CD4-positive, CD25-positive, alpha-beta regulatory T cell (primary cell): ENCODE data around the gene MRPL27. TPM values are rescaled to one million over a fixed set of nuclear protein-coding genes. Genes with fewer than 3 reads are reported as not detected.
A peak's percentile ranks its signal among the peaks of the same experiment; 100 is the strongest.

Experiments used
- ATAC-seq, 2 donors: fragments of 150-1000 bp; cut with Tn5 transposase; one replicate each; pipeline ENCODE4 v1.10.0; 2021; ENCODE audit warnings: low read depth in 2 of 2, moderate number of reproducible peaks in 2 of 2, moderate library complexity in 1 of 2
- DNase-seq, 3 donors: peaks; one replicate each; pipeline versions ENCODE4 v3.0.0 to v3.0.0-alpha.2; 2012 to 2022; ENCODE audit warnings: mixed read lengths in 1 of 3
- H3K27ac ChIP-seq: one replicate; pipeline ENCODE4 v1.7.0; 2013; ENCODE audit warnings: mild to moderate bottlenecking, low read length; ENCODE audit not compliant: insufficient read depth, poor library complexity, severe bottlenecking
- H3K27me3 ChIP-seq: one replicate; pipeline ENCODE4 v1.7.0; 2013; ENCODE audit warnings: low read length; ENCODE audit not compliant: control insufficient read depth, insufficient read depth
- H3K36me3 ChIP-seq: one replicate; pipeline ENCODE4 v1.7.0; 2013; ENCODE audit warnings: mild to moderate bottlenecking, low read length, moderate library complexity; ENCODE audit not compliant: control insufficient read depth, insufficient read depth
- H3K4me1 ChIP-seq: 2 replicates; pipeline ENCODE4 v1.7.0; 2013; ENCODE audit warnings: mild to moderate bottlenecking, low read length; ENCODE audit not compliant: insufficient read depth, control insufficient read depth, poor library complexity, severe bottlenecking
- H3K4me3 ChIP-seq: one replicate; pipeline ENCODE4 v1.7.0; 2013; ENCODE audit warnings: low read depth, mild to moderate bottlenecking, low read length, moderate library complexity
- H3K9me3 ChIP-seq, 2 experiments: 1 replicate in 1 of 2; 2 replicates in 1 of 2; pipeline ENCODE4 v1.7.0; 2013; ENCODE audit warnings: low read length in 2 of 2, mild to moderate bottlenecking in 1 of 2, moderate library complexity in 1 of 2; ENCODE audit not compliant: control insufficient read depth in 2 of 2
- H3K27ac Mint-ChIP-seq, 3 donors: one replicate each; pipeline ENCODE4 v1.8.0; 2020 to 2022; ENCODE audit warnings: mild to moderate bottlenecking in 3 of 3, mixed read lengths in 3 of 3, moderate library complexity in 2 of 3
- H3K27me3 Mint-ChIP-seq: one replicate; pipeline ENCODE4 v1.8.0; 2022; ENCODE audit warnings: mild to moderate bottlenecking, mixed read lengths
- H3K36me3 Mint-ChIP-seq: one replicate; pipeline ENCODE4 v1.8.0; 2020; ENCODE audit warnings: mixed read lengths
- H3K4me1 Mint-ChIP-seq, 4 donors: one replicate each; pipeline ENCODE4 v1.8.0; 2020 to 2022; ENCODE audit warnings: mixed read lengths in 4 of 4, mild to moderate bottlenecking in 1 of 4
- H3K4me3 Mint-ChIP-seq, 4 donors: one replicate each; pipeline ENCODE4 v1.8.0; 2020 to 2022; ENCODE audit warnings: mild to moderate bottlenecking in 4 of 4, mixed read lengths in 4 of 4, moderate library complexity in 3 of 4
- H3K9me3 Mint-ChIP-seq, 7 donors: one replicate each; pipeline ENCODE4 v1.8.0; 2020 to 2022; ENCODE audit warnings: mixed read lengths in 7 of 7, mild to moderate bottlenecking in 3 of 7, moderate library complexity in 2 of 7
- polyA plus RNA-seq, 4 donors: library from polyadenylated mRNA; unstranded; fragments of 300-500 nt; fragmentation: Illumina TruSeq; gene quantifications; one replicate each; pipeline ENCODE4 v1.2.3, GENCODE V29; 2021
- total RNA-seq: library from RNA; stranded (reverse); gene quantifications from one replicate; pipeline ENCODE4 v1.2.3, GENCODE V29; 2022

MRPL27 gene
- total and polyA plus RNA-seq, 5 donors from 2014 or later: 33.5 to 86.7 (median 75.3) TPM

DNA sequence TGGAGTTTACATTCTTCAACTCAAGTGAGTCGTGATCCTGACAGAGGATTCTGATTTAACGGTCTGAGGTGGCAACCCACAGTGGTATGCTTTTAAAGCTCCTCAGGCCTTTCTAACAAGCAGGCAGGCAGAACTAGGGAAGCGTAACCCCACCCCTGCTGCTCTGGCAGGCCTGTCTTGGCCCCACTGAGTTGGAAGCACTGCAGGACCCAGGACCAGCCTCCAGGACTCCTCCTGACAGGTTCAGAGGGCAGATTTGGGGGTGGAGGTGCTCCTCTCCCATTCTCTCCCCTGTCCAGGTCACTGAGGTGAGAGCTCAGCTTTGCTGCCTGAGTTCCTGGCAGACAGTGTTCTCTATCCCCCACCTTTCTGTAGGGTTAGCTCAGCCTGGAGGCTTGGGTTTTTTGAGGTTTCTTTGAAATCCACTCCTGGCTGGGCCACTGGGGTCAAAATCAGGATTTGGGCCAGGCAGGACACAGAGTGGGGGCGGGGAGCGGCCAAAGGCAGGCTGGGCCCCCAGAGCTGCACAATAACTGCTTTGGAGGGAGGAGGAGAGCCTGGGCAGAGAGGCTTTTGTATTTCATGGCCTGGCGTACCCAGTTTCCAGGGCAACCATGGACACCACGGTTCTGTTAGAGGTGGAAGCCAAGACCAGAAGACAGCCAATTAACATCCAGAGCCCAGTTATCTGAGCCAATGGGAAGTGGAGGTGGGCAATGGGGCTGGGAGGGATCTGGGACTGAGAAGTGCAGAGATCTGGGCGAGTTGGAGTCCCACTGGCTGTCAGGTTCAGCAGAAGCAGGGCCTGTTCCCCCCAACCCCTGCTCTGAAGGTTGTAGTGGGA, 9.5 kb downstream of the MRPL27 start:
- no peaks in the 10 kb centered on the region for H3K9me3 ChIP-seq
- Mint-ChIP-seq H3K4me1 (peaks cover 6 to 15% (median 12%) of the 10 kb centered on the region in 4 donors), H3K27ac (peak overlapping the region in 1 of 3 donors; percentile 9), H3K4me3 (no peak overlapping the region), H3K27me3 (no peaks in the 10 kb centered on the region), H3K9me3 (no peaks in the 10 kb centered on the region), H3K36me3 (peaks cover 13% of the 10 kb centered on the region)
- H3K27me3 ChIP-seq: no peaks in the 10 kb centered on the region
- peaks cover 7% of the 10 kb centered on the region for H3K4me1 ChIP-seq
- H3K4me3 ChIP-seq: no peak overlapping the region
- DNase-seq (no peak), ATAC-seq (no peak)
- H3K36me3 ChIP-seq: peaks cover 47% of the 10 kb centered on the region
- H3K27ac ChIP-seq: no peak overlapping the region

DNA sequence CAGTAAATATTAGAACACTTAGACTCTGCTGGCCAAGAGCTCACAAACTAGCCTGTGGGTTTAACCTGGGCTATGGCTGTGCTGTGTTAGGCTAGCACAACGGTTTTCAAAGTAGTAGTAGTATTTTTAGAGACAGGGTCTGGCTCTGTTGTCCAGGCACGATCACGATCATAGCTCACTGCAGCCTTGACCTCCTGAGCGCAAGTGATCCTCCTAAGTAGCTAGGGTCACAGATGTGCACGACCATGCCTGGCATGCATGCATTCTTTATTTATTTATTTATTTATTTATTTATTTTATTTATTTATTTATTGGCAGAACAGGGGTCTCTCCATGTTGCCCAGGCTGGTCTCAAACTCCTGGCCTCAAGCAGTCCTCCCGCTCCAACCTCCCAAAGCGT, 10.3 kb downstream of the MRPL27 start:
- H3K27me3 Mint-ChIP-seq: no peaks in the 10 kb centered on the region
- DNase-seq (no peak), ATAC-seq (no peak)
- peaks cover 5 to 15% (median 12%) of the 10 kb centered on the region in 4 donors for H3K4me1 Mint-ChIP-seq
- Histone ChIP-seq H3K27ac (no peak overlapping the region), H3K36me3 (peaks cover 43% of the 10 kb centered on the region), H3K4me3 (no peak overlapping the region), H3K9me3 (no peaks in the 10 kb centered on the region), H3K27me3 (no peaks in the 10 kb centered on the region), H3K4me1 (peaks cover 7% of the 10 kb centered on the region)
- peak overlapping the region; percentile 9 to 88 (median 81) for H3K27ac Mint-ChIP-seq
- H3K4me3 Mint-ChIP-seq: peak overlapping the region in 2 of 4 donors; percentile 29
- no peaks in the 10 kb centered on the region for H3K9me3 Mint-ChIP-seq
- peaks cover 7% of the 10 kb centered on the region for H3K36me3 Mint-ChIP-seq

DNA sequence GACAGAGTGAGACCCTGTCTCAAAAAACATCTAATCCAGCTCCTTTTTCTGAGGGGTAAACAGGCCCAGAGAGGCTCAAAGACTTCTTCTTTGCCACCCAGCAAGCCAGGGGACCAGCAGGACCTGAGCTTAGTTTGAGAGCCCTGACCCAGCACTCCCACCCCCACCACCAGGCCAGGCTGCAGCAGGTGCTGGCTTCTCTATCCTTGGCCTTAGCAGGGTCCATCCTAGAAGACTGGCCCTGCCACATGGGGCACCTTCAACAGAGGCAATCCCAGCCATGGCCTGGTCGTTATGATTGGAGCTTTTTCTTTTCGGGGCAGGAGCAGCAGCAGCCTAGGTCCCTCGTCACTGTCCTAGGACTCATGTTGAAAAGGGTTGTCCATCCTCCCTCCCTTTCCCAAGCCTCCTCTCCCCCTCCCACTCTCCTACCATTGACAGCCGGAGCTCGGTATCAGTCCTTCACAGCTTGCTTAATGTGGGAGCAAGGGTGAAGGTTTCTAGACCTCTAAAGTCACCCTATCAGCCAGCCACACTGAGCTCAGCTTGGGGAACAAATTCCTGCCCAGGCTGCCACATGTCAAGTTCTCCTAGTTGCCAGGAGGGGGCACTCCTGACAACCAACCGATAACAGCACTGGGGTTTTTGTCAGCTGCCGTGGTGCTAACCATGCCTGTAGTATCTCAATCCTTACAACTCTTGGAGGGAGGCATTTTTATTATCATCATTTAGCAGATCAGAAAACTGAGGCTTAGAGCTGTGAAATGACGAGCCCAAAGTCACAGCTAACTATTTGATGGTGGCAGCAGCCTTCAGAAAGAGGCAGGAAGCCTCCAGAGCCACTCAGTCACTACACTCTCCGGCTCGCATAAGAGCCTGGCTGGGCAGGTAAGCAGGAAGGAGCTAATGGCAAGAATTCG, 11.2 kb downstream of the MRPL27 start:
- H3K9me3 ChIP-seq: no peaks in the 10 kb centered on the region
- ATAC-seq (peak; percentile 83), DNase-seq (peak; percentile 28 to 79 (median 63))
- peak overlapping the region; percentile 81 to 88 (median 82) for H3K27ac Mint-ChIP-seq
- no peaks in the 10 kb centered on the region for H3K27me3 ChIP-seq
- no peaks in the 10 kb centered on the region for H3K9me3 Mint-ChIP-seq
- no peaks in the 10 kb centered on the region for H3K27me3 Mint-ChIP-seq
- peaks cover 7% of the 10 kb centered on the region for H3K4me1 ChIP-seq
- peaks cover 5% of the 10 kb centered on the region for H3K36me3 Mint-ChIP-seq
- H3K36me3 ChIP-seq: peaks cover 41% of the 10 kb centered on the region
- H3K4me3 Mint-ChIP-seq: peak overlapping the region; percentile 27 to 48 (median 29)
- H3K4me1 Mint-ChIP-seq: peaks cover 5 to 15% (median 12%) of the 10 kb centered on the region in 4 donors
- peak overlapping the region; percentile 57 for H3K4me3 ChIP-seq
- H3K27ac ChIP-seq: peak overlapping the region; percentile 42

DNA sequence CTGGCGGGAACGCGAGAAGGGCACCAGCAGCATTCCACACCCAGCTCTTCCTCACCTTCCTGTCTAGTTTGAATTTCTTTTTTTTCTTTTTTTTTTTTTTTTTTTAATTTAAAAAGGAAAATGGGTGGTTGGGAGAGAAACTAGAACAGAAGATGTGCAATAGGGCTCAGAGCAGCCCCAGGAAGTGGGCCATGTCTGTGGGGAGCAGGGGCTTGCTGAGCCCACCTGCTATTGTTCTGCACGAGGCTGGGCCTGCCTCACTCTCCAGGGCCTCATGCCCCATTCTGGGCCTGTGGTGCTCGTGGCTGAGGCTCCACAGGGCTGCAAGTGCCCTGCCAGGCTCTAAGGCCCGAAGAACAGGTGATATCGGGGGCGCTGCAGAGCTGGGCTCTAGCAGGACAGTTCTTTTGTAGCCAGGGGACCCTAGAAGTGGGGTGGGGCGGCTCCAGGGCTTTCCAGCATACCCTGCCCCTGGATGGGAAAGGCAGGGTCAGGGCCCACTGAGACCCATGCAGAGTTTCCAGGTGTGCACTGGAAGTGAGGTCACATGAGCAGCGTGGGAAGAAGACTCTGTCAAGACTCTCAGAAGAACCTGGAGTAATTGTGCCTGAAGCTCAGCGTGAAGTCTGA, 12.4 kb downstream of the MRPL27 start:
- Mint-ChIP-seq H3K27me3 (no peaks in the 10 kb centered on the region), H3K4me1 (peaks cover 5 to 15% (median 12%) of the 10 kb centered on the region in 4 donors), H3K36me3 (peaks cover 3% of the 10 kb centered on the region), H3K4me3 (no peak overlapping the region), H3K27ac (no peak overlapping the region), H3K9me3 (no peaks in the 10 kb centered on the region)
- Histone ChIP-seq H3K4me3 (no peak overlapping the region), H3K27ac (no peak overlapping the region), H3K27me3 (no peaks in the 10 kb centered on the region), H3K36me3 (peaks cover 42% of the 10 kb centered on the region), H3K9me3 (no peaks in the 10 kb centered on the region), H3K4me1 (peaks cover 7% of the 10 kb centered on the region)
- DNase-seq (no peak), ATAC-seq (no peak)

DNA sequence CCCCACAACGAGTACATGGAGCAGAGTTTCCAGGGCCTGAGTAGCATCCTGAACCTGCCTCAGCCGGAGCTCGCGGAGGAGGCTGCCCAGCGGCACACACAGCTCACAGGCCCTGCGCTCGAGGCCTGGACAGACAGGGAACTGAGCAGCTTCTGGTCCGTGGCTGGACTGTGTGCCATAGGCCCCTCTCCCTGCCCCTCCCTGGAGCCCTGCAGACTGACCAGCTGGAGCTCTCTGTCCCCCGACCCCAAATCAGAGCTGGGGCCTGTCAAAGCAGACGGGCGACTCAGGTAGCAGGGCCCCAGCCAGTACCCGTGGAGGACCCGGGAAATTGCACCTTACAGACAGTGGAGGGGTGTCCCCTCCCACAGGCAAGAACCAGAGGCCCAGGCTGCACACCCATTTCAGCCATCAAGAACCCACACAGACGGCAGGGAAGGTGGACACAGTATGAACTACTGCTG, 13.0 kb downstream of the MRPL27 start:
- Histone ChIP-seq H3K4me3 (no peak overlapping the region), H3K27me3 (no peaks in the 10 kb centered on the region), H3K4me1 (peaks cover 7% of the 10 kb centered on the region), H3K27ac (no peak overlapping the region), H3K36me3 (peaks cover 45% of the 10 kb centered on the region), H3K9me3 (no peaks in the 10 kb centered on the region)
- Mint-ChIP-seq H3K27me3 (no peaks in the 10 kb centered on the region), H3K4me3 (no peak overlapping the region), H3K36me3 (no peaks in the 10 kb centered on the region), H3K27ac (no peak overlapping the region), H3K9me3 (no peaks in the 10 kb centered on the region), H3K4me1 (peaks cover 5 to 15% (median 10%) of the 10 kb centered on the region in 4 donors)
- DNase-seq: no peak
- ATAC-seq: no peak

DNA sequence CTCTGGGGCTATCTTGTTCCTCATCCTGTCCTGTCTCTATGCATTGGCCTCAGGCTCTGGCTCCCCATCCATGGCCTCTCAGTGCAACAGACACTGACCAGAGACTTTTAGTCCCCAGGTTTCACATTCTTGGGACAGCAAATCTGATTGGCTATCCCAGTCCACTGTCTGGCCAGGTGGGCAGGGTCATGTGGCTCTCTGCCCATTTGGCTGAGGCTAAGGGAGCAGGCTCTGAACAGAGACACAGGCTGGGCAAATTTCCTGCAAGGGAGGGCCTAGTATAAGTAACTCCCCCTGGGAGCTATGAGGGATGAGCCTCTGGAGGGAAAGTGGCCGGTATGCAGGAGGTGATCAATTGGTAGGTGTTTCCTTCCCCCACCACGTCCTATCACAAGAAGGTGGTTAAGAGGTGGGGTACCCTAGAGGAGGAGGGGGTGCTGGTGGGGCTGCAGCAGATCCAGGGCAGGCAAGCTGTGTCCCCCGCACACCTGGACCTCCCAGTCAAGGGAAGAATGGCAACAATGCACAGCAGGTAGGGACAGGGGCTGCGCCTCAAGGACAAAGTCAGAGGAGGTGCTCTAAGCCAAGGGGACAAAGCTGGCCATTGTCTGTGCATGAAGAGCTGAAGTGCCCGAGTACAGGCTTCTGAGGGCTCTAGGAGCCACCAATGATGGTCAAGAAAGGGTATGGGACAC, 13.8 kb downstream of the MRPL27 start:
- no peaks in the 10 kb centered on the region for H3K36me3 Mint-ChIP-seq
- H3K27me3 ChIP-seq: no peaks in the 10 kb centered on the region
- no peak overlapping the region for H3K4me3 ChIP-seq
- no peaks in the 10 kb centered on the region for H3K9me3 Mint-ChIP-seq
- H3K4me1 ChIP-seq: peaks cover 7% of the 10 kb centered on the region
- H3K27me3 Mint-ChIP-seq: no peaks in the 10 kb centered on the region
- DNase-seq (no peak), ATAC-seq (no peak)
- H3K4me1 Mint-ChIP-seq: peaks cover 5 to 15% (median 10%) of the 10 kb centered on the region in 4 donors
- H3K36me3 ChIP-seq: peaks cover 49% of the 10 kb centered on the region
- no peaks in the 10 kb centered on the region for H3K9me3 ChIP-seq
- no peak overlapping the region for H3K27ac ChIP-seq
- H3K4me3 Mint-ChIP-seq: no peak overlapping the region
- H3K27ac Mint-ChIP-seq: no peak overlapping the region

DNA sequence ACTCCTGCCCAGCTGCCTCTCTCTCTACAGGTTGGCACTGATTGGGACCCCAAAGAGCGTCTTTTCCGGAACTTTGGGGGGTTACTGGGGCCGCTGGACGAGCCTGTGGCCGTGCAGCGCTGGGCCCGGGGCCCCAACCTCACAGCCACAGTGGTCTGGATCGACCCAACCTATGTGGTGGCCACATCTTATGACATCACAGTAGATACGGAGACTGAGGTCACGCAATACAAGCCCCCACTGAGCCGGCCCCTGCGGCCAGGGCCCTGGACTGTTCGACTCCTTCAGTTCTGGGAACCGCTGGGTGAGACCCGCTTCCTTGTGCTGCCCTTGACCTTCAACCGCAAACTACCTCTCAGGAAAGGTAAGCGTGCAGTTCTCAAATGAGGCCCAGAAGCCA, 14.8 kb downstream of the MRPL27 start:
- Histone ChIP-seq H3K27me3 (no peaks in the 10 kb centered on the region), H3K36me3 (peaks cover 49% of the 10 kb centered on the region), H3K9me3 (no peaks in the 10 kb centered on the region), H3K4me1 (peaks cover 7% of the 10 kb centered on the region), H3K27ac (no peak overlapping the region), H3K4me3 (no peak overlapping the region)
- Mint-ChIP-seq H3K27me3 (no peaks in the 10 kb centered on the region), H3K36me3 (no peaks in the 10 kb centered on the region), H3K27ac (no peak overlapping the region), H3K9me3 (no peaks in the 10 kb centered on the region), H3K4me3 (no peak overlapping the region), H3K4me1 (peaks cover 5 to 10% (median 9%) of the 10 kb centered on the region in 4 donors)
- ATAC-seq (no peak), DNase-seq (no peak)
